GM18511 (cell line): ENCODE results near the gene OR2T5.
"Not testable (repeated sequence)": the region's sequence is repeated elsewhere in the genome, so short reads cannot be mapped to it uniquely, and the experiment has no call there.

ENCODE experiments used
- ATAC-seq: cut with Tn5 transposase; IDR thresholded peaks from one replicate; pipeline ENCODE4 v1.9.1; 2021; ENCODE audit warnings: mild to moderate bottlenecking, moderate library complexity; ENCODE audit not compliant: unreplicated experiment

OR2T5 gene, protein sequence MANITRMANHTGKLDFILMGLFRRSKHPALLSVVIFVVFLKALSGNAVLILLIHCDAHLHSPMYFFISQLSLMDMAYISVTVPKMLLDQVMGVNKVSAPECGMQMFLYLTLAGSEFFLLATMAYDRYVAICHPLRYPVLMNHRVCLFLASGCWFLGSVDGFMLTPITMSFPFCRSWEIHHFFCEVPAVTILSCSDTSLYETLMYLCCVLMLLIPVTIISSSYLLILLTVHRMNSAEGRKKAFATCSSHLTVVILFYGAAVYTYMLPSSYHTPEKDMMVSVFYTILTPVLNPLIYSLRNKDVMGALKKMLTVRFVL

DNA sequence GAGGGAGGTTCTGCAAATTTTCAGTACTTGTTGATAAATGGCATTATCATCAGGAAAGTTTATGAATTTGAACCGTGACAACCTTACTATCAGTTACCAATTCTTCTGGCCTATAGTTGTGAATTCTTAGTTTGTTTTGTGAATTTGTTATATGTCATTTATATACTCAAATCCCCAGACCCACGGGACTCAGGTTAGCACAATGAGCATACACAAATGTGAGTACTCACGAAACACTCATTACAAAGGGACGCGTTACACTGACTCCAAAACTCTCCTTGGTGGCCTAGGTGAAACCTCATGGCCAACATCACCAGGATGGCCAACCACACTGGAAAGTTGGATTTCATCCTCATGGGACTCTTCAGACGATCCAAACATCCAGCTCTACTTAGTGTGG lies at the start of gene OR2T5:
Gene OR2T5 (plus strand): TSS at position 301 of the 400 bp plus-strand sequence. CDS start 0 bp downstream, at position 301.
- ATAC-seq = not testable (repeated sequence)

DNA sequence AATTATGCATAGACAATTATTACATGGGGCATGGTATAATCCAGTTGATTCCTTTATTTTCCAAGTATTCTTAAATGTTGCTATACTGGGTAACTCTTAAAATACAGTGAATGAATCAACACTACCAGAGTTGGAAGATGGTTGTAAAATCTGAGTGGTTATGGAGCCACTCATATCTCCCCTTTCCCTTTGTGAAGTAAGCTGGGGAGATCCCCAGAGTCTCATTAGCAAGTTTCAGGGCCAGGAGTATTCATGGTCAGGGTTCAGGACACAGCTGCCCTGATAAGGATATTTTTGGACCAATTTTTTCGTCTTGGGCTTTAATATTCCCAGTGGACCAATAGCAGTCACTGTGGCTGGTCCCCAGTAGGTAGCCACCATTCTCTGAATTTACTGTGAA lies 49.7 kb upstream of the OR2T5 start:
- not testable (repeated sequence) for ATAC-seq

DNA sequence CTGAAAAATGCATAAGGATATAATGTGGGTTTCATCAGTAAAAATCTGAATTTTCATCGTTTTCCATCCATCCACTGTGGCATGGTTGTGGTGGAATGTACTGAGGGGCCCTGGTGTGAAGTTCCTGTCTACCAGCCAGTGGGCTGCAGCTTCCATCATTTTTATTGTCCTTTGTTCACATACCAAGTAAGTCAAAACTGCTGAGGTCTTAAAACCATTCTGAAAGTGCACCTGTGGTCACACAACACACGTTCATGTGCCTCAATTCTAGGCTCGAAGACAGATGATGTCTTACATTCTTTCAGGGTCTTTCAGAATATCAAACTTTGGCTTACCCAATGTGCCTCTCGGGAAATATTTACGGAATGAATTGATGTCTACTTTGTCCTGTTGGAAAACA lies 49.1 kb upstream of the OR2T5 start:
- ATAC-seq = not testable (repeated sequence)

DNA sequence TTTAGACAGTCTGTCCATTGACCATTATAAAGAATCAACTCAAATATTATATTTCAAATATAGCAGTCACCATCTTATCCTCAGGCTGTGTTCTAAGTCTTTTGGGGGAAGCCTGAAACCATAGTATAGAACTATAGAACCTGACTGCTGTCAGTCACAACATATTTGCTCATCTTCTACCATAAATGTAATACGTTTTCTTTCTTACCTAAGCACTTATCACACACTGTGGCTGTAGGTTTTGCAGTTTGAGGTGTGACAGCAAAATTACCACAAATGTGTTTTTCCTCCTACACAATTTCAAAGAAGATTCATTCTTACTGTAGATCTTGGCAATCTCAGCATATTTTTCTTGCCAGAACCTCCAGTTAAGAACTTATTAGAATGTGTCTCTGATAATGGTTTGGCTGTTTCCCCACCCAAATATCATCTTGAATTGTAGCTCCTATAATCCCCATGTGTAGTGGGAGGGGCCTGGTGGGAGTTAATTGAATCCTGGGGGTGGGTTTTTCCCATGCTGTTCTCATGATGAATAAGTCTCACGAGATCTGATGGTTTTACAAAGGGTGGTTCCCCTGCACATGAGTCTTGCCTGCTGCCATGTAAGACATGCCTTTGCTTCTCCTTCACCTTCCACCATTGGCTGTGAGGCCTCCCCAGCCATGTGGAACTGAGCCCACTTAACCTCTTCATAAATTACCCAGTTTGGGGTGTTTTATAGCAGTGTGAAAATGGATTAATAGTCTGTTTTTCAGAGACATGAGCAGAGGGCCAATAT lies 45.7 kb upstream of the OR2T5 start:
- ATAC-seq = not testable (repeated sequence)

DNA sequence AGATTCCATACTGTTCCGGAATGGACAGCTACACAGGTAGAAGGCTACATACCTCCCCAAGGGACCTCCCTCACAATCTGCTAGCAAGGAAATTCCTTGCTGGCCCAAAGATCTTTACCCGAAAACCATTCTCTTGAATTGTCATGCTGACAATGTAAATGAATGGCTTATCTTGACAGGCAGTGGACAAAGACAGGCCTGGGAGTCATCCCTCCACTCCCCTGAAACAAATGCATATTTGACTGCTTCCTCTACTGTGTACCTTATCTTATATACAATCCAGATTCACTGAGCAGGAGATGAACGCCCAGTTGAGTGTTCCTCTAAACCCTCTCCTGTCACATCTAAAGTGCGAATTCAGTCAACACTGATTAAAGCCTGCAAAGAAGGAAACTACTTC lies 43.8 kb upstream of the OR2T5 start:
- not testable (repeated sequence) for ATAC-seq

DNA sequence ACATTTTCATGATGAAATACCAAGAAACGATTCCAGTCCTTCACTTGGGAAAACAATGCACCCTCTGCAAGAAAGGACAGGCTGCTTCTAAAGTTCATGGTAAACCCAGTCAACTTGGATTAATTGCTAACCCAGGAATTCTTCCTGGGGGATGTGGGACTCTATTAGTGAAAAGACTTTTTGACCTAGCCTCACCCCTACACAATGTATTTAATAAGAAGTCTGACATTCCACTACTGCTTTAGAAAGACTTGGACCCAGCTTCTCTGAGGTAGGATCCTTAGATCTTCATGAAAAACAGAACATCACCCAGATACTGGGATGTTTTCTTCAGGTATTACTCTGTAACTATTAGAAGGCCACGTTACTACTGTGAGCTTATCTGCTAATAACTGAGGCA lies 43.0 kb upstream of the OR2T5 start, which contains the start of gene OR2T2:
Gene OR2T2 (plus strand): TSS at position 239 of the 400 bp plus-strand sequence. CDS start 7,161 bp downstream, outside the sequence.
- not testable (repeated sequence) for ATAC-seq

DNA sequence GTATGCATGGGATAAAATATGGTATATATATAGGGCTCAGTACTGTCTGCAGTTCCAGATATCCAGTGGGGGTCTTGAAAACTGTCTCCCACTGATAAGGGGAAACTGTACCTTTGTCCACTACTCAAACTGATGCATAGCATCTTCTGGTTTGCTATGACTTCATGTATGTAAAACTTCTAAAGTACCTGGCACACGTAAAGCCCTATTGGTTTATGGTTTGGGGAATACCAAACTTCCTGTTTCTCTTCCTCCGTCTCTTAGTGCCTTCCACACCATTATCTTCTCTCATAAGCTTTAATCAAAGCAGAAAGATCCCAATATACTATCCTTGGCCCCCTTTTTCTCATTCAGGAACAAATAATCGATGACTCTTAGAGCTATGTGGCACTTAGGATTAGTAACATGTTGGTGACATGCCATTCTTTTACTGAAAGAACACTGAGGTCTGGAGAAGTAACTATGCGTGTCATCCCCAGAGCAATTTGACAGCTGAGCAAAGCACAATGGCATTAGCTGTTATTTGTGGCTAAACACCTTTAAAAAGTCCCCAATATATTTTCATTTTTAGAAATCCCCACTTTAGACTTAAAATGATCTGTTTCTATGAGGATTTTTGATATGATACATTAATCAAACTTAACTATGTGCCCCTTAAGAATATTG lies 39.8 kb upstream of the OR2T5 start:
- ATAC-seq = peak; percentile 57

DNA sequence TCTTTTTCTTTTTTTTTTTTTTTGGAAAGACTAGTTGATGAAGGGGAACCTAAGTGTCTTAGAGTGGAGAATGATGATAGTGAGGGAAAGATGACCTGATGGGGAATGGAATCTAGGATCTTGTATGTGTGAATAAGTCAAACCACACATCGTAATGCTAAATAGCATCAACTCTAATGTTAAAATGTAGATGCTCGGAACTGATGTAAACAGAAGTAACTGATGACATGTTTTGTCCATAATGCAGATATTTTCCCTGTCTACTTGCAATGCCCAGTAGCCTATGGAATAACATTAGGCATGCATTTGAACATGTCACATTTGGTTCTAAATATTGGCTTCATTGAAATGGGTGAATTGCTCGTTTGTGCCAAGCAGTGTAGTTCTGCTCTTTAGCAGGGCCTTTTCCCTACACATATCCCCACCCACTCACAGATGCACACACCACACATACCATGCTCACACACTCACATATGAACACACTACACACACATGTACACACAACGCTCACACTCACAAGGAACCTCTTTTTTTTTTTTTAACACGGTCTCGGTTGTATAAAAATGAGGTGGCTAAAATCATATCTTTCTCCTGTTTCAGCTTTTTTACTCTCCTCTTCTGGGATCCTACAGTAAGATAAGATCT lies 38.4 kb upstream of the OR2T5 start:
- peak; percentile 0 for ATAC-seq

DNA sequence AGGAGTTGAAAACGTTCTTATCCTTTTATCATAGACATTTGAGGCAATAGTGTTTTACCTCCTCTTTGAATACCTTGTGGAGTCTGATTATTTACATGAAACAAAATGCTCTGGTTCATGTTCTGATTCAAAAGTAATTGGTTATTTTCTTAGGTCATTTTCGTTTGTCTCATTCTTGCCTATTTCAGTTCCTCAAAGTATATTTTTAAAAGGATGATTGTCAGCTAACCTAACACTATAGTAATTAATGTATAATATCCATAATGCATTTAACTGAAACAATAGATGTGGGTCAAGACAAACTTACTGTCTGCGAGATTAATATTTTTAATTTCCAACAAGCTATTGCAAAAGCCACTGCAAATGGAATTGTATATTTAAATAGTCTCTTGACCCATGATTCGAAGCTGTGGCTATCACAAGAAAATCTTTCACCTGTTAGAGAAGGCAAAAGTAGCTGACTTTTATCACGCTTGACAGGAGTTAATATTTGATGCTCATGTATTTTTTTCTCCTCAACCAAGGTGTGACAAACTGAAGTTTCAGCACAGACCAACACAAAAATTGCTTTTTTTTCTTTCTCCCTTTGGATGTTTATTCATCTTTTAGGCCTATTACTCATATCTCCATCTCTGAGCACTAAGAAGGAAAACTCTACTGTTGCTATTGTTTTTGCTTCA lies 37.8 kb upstream of the OR2T5 start:
- ATAC-seq = peak; percentile 64

DNA sequence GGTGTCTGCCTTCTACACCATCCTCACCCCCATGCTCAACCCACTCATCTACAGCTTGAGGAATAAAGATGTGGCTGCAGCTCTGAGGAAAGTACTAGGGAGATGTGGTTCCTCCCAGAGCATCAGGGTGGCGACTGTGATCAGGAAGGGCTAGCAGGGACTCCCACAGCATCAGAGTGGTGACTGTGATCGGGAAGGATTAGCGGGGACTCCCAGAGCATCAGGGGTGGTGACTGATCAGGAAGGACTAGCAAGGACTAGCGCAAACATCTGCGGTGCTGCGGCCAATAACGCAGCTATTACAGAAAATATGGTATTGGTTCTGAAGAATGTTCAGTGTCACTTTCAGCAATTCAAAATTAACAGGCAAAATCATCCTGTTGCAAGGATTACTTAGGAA lies 34.8 kb upstream of the OR2T5 start:
- ATAC-seq = not testable (repeated sequence)

DNA sequence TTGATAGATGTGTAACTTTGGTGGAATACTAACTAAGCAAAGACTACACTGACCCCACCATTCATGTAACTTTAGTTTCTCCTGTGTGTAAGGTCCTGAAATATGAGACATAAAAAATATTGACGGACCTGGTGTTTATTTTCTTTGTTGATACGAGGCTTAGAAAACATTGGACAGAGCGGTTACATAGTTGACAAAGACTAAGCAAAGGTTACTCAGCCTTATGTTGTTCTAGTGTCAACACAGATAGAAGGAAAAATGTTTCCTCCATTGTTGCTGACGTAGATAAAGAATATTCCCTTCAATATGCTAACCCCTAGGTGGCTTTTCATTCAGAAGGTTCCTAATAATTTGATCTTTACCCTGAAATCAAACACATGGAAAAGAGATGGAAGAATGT lies 33.3 kb upstream of the OR2T5 start:
- ATAC-seq = not testable (repeated sequence)

DNA sequence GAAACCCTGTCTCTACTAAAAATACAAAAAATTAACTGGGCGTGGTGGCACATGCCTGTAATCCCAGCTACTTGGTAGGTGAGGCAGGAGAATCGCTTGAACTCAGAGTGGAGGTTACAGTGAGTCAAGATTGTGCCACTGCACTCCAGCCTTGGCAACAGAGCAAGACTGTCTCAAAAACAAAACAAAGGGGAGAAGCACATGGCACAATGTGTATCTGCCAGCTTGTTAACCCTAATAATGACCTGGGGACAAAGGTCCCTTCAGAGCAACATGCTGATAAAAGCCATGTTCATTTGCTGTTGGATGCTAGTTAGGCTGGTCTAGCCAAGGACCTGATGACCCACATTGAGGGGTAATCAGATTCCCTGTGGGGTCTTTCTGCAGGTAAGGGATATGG lies 31.8 kb upstream of the OR2T5 start:
- ATAC-seq = not testable (repeated sequence)

DNA sequence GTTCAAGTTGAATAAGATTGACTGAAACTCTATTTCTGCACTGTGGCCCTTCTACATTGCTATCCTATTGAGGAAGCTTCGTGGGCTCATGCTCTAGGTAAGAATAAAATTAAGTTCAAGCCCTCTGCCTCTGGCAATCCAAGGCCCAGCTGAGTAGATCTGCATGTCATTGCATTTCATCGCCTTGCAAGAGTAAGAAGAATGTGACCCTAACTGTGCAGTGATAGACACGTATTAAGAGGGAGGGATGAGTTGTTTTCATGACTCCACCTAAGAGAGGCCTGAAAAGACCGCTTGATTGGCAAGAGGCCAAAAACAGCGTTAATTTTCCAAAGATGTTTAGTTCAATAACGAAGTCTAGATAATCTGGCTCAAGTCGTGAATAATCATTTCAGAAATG lies 29.3 kb upstream of the OR2T5 start:
- ATAC-seq = not testable (repeated sequence)

DNA sequence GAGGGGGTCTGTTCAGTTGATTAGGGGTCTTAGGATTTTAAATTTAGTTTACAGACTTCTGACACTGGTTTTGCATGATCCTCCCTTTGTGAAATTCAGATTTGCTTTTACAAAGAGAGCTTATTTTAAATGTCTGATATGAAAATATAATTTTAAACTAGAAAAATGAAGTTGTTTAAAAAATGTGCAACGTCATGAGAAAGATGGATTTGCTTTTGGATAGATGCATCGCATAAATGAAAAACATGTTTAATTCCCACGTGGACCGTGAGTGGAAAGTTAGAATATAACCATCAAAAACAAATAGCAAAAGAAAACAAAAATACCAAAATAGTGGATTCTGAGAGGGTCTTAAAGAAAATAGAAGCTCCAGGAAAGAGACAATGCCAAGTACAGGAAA lies 17.2 kb upstream of the OR2T5 start:
- ATAC-seq = no peak

DNA sequence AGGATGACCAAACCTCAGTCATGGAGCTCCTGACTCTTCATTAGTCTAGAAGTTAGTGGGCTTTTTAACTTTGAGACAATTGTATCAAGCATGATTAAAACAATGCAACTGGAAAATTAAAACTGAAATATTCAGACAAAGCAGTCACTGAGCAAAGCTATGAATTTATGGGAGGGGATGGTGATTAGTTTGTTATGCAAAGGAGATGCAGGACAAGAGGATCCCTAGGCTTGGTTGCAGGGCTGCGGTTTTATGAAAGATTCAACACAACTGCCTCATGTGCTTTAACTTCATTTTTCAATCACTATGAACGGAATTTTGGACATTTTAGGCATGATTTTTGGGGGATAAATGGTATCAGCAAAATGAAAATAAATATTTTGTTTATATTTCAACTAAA lies 16.3 kb upstream of the OR2T5 start:
- ATAC-seq = not testable (repeated sequence)

DNA sequence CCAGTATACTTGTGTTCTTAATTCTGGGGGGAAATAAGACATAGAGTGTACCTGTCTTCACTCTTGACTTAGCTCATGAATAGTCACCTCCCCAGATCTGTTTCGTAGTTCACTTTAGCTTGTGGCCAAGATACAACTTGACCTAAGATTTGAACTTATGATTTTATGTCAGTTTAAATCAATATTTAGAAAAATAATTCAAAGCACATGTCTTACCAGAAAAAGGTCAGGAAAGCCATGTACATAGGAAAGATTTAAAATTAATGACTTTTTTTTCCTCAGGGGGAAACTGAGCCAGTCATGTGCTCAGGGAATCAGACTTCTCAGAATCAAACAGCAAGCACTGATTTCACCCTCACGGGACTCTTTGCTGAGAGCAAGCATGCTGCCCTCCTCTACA lies 15.3 kb upstream of the OR2T5 start, which contains the start of gene OR2T3:
Gene OR2T3 (plus strand): TSS at position 301 of the 400 bp plus-strand sequence. CDS start 0 bp downstream, at position 301.
- not testable (repeated sequence) for ATAC-seq

DNA sequence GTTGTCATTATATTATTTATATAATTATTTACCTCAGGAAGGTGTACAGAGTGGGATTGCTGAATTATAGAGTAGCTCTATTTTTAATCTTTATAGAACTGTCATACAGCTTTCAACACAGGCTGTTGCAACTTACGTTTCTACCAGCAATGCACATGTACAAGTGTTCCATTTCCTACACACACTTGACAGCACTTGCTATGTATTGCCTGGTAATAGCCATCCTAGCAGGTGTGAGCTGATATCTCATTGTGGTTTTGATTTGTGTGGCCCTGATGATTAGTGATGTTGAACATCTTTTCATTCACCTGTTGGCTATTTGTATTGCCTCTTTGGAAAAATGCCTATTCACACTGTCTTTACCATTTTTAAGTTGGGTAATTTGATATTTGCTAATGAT lies 12.7 kb upstream of the OR2T5 start:
- peak; percentile 79 for ATAC-seq

DNA sequence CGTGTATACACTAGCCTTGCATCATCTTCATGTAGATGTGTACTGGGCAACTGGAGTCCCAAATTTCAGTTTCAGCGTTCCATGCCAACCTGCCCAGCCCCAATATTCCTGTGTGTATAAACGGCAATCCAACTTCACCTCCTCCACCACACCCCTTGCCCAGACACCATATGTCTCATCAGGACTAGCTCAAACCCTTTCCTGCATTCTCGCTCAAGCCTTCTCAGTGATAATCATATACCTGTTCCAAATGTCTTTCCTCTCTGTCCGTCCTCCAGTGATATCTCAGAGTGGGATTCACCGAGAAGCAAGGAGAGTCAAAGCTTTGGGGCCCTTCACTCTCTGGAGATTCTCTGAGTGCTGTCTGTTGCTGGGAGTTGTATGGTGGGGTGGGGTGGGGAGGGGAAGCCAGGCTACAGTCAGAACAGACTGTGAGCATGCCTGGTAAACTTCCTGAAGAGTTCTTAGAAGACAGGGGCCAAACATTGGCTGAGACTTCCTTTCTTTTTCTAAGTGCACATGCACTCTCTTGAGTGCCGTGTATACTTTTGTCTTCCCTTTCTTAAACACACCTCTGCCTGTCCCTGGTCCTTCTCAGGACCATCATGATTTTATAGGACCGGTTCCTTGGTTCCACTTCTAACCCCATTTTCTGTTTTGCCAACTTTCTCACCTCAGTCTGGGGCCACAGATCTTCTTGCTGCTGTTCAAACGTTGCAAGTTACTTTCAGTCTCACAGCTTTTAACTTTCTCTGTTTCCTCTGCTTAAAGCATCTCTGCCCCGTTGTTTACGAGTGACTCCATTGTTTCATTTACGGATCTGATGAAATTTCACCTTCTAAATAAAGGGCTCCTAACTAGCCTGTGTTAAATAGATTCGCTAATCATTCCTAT lies 6.5 kb upstream of the OR2T5 start:
- ATAC-seq = peak; percentile 91

DNA sequence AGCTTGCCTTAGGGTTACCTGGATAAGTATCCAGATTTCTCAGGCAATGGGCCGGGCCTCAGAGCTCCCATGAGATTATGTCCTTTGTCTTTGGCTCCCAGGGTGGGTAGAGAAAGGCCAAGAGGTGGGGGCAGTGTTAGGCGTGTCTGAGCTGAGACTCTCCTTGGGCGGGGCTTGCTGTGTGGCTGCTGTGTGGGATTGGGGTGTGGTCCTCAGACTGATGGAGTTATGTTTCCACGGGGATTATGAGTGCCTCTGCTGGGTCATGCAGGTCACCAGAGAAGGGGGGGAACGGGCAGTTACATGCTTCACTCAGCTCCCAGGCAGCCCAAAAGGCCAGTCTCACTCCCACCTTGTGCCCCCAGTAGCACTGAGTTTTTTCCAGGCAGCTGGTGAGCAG lies 8.3 kb downstream of the OR2T5 start:
- not testable (repeated sequence) for ATAC-seq
